GM19397 (cell line): ENCODE results near the gene TAF11L10.
"Not testable (repeated sequence)": the region's sequence is repeated elsewhere in the genome, so short reads cannot be mapped to it uniquely, and the experiment has no call there.

Experiments
- ATAC-seq: cut with Tn5 transposase; IDR thresholded peaks from one replicate; pipeline ENCODE4 v1.9.1; 2021; ENCODE audit warnings: mild to moderate bottlenecking, moderate library complexity; ENCODE audit not compliant: unreplicated experiment

The TAF11L10 gene

DNA sequence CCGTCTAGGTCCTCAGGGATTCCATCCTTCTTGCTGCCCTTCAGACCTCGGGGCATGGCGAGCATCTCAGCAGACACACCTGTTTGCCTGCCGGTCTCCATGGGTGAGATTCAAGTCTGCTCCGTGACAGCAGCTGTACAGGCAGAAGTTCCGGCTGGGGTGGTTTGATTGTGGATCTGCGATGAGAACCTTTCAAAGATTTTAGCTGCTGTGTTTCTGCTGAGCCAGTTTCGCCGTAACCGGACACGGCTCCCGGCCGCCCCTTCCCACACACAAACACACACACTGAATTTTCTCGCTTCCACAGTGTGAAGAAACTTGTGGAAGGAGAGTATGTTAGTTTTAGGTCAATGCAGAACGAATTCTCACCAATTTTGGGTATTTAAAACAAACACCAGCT, at the start of gene TAF11L10:
Gene TAF11L10, minus strand, starts transcription at position 101 of the 400 bp plus-strand sequence.
- not testable (repeated sequence) for ATAC-seq

DNA sequence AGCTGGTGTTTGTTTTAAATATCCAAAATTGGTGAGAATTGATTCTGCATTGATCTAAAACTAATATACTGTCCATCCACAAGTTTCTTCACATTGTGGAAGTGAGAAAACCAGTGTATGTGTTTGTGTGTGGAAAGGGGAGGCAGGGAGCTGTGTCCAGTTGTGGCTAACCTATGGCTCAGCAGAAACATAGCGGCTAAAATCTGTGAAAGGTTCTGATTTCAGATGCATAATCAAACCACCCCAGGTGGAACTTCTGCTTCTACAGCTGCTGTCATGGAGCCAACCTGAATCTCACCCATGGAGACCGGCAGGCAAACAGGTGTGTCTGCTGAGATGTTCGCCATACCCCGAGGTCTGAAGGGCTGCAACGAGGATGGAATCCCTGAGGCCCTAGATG, 36.5 kb upstream of the TAF11L10 start, which contains the start of gene TAF11L14:
Gene TAF11L14, plus strand, starts transcription at position 301 of the 400 bp plus-strand sequence.
- no peak for ATAC-seq

DNA sequence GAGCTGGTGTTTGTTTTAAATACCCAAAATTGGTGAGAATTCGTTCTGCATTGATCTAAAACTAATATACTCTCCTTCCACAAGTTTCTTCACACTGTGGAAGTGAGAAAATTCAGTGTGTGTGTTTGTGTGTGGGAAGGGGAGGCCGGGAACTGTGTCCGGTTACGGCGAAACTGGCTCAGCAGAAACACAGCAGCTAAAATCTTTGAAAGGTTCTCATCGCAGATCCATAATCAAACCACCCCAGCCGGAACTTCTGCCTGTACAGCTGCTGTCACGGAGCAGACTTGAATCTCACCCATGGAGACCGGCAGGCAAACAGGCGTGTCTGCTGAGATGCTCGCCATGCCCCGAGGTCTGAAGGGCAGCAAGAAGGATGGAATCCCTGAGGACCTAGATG, 34.2 kb upstream of the TAF11L10 start, which contains the start of gene TAF11L13:
Gene TAF11L13, plus strand, starts transcription at position 301 of the 400 bp plus-strand sequence.
- ATAC-seq, result not testable (repeated sequence)

DNA sequence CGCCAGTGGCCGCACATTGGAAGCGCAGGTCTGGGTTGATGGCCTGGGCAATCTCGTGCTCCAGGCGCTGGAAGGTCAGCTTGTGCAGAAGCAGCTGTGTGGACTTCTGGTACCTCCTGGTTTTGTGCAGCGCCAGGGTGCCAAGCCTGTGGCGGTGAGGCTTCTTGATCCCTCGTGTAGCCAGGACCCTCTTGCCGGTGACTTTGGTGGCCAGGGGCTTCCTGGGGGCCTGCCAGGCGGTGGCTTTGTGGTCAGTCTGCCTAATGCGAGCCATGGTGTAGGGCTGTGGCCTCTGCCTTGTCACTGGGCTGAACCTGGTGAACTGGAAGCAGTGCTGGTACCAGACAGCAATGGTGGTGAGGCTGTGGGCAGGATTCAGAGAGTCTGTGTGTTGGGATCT, 28.1 kb upstream of the TAF11L10 start:
- ATAC-seq, result no peak

DNA sequence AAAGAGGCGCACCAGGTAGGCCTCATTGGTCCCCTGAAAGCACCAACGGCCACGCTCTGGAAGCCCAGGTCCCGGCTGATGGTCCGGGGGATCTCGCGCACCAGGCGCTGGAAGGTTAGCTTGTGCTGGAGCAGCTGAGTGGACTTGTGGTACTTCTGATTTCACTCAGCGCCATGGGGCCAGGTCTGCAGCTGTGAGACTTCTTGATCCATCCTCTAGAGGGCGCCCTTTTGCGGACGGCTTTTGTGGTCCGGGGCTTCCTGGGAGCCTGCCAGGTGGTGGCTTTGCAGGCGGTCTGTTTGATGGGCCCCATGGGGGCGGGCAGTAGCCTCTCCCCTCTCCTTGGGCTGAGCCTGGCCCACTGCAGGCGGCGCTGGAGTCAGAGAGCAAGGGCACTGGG, 23.0 kb upstream of the TAF11L10 start:
- ATAC-seq, result no peak

DNA sequence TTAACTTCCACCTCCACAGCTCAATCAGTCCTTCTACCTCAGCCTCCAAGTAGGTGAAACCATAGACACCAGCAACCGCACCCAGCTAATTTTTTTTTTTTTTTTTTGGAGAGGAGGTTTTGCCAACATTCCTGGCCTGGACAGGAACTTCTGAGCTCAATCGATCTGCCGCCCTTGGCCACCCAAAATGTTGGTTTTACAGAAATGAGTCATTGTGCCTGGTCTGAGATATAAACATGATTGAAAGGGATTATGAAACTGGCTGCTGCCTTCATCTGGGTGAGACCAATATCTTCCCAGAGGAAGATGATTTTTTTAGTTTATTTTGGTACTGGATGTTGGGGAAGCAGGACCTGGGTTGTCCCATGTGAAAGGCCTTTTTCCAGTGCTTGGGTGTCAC, 21.7 kb upstream of the TAF11L10 start:
- ATAC-seq, result no peak

DNA sequence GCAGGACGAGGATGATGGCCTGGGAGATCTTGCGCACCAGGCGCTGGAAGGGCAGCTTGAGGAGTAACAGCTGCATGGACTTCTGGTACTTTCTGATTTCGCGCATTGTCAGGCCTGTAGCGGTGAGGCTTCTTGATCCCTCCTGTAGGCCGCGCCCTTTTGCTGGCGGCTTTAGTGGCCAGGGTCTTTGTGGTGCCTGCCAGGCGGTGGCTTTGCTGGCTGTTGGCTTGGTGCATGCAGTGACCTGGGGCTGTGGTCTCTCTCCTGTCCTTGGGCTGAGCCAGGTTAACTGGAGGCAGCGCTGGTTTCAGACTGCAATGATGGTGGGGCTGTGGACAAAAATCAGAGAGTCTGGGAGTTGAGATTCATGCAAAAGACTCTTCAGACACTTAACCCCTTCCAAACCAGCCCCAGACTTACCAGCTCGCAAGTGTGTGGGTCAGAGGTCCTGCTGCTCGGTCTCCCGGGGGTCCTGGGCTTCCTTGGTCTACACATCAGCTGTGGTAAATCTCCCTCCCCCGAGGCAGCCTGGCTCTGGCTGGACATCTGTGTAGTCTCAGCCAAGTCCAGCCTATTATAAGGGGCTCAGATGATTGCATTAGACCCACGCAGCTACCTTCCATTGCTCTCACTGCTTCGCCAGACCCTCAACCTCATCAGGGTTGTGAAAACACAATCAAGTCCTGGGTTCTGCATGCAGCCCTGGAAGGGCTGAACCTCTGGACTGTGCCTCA, 17.4 kb upstream of the TAF11L10 start:
- no peak for ATAC-seq

DNA sequence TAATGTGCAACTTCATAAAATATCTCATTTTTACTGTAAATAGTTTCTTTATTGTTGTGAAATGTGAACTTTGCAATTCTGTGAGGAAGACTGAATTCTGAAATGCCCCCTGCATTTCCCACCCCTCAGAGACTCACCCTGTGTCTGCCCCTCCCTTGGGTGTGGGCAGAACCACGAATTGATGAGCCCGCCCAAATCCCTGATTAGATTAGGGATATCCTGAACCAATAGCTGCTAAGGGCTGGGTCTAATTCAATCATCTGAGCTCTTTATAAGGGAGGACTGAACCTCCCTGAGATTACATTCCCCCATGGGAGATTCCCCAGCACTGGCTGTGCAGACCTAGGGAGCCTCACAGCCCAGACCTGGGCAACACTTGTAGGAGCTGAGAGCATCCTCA, 12.5 kb upstream of the TAF11L10 start, which contains the start of gene TAF11L12:
Gene TAF11L12, plus strand, starts transcription at position 301 of the 400 bp plus-strand sequence.
- ATAC-seq, result not testable (repeated sequence)

DNA sequence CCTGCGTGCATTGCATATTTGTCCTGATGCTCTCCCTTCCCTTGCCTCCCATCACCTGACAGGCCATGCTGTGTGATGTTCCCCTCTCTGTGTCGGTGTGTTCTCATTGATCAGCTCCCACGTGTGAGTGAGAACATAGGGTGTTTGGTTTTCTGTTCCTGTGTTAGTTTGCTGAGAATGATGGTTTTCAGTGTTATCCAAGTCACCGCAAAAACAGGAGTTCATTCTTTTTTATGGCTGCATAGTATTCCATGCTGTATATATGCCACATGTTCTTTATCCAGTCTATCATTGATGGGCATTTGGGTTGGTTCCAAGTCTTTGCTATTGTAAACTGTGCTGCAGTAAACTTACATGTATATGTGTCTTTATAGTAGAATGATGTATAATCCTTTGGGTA, 9.8 kb upstream of the TAF11L10 start:
- not testable (repeated sequence) for ATAC-seq

DNA sequence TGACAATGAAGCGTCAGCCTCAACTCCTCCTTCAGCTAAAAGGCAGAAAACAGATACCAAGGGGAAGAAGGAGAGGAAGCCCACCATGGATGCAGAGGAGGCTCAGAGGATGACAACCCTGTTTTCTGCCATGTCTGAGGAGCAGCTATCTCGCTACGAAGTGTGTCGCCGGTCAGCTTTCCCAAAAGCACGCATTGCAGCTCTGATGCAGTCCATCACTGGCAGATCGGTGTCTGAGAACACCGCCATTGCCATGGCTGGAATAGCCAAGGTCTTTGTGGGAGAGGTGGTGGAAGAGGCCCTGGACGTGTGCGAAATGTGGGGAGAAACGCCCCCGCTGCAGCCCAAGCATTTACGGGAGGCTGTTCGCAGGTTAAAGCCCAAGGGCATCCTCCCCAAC, 7.3 kb upstream of the TAF11L10 start:
- no peak for ATAC-seq

DNA sequence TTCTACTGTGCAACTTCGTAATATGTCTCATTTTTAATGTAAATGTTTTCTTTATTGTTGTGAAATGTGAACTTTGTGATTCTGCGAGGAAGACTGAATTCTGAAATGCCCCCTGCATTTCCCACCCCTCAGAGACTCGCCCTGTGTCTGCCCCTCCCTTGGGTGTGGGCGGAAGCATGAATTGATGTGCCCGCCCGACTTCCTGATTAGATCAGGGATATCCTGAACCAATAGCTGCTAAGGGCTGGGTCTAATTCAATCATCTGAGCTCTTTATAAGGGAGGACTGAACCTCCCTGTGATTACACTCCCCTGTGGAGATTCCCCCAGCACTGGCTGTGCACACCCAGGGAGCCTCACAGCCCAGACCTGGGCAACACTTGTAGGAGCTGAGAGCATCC, 6.3 kb upstream of the TAF11L10 start, which contains the start of gene TAF11L11:
Gene TAF11L11, plus strand, starts transcription at position 304 of the 400 bp plus-strand sequence.
- ATAC-seq, result not testable (repeated sequence)

DNA sequence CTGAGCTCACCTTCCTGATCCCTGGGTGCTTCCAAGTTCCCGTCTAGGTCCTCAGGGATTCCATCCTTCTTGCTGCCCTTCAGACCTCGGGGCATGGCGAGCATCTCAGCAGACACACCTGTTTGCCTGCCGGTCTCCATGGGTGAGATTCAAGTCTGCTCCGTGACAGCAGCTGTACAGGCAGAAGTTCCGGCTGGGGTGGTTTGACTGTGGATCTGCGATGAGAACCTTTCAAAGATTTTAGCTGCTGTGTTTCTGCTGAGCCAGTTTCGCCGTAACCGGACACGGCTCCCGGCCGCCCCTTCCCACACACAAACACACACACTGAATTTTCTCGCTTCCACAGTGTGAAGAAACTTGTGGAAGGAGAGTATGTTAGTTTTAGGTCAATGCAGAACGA, 3.4 kb downstream of the TAF11L10 start, which contains the start of gene TAF11L9:
Gene TAF11L9, minus strand, starts transcription at position 140 of the 400 bp plus-strand sequence.
- ATAC-seq, result not testable (repeated sequence)

DNA sequence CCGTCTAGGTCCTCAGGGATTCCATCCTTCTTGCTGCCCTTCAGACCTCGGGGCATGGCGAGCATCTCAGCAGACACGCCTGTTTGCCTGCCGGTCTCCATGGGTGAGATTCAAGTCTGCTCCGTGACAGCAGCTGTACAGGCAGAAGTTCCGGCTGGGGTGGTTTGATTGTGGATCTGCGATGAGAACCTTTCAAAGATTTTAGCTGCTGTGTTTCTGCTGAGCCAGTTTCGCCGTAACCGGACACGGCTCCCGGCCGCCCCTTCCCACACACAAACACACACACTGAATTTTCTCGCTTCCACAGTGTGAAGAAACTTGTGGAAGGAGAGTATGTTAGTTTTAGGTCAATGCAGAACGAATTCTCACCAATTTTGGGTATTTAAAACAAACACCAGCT, 6.8 kb downstream of the TAF11L10 start, which contains the start of gene TAF11L8:
Gene TAF11L8, minus strand, starts transcription at position 101 of the 400 bp plus-strand sequence.
- ATAC-seq, result not testable (repeated sequence)

DNA sequence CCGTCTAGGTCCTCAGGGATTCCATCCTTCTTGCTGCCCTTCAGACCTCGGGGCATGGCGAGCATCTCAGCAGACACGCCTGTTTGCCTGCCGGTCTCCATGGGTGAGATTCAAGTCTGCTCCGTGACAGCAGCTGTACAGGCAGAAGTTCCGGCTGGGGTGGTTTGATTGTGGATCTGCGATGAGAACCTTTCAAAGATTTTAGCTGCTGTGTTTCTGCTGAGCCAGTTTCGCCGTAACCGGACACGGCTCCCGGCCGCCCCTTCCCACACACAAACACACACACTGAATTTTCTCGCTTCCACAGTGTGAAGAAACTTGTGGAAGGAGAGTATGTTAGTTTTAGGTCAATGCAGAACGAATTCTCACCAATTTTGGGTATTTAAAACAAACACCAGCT, 12.0 kb downstream of the TAF11L10 start, which contains the start of gene TAF11L7:
Gene TAF11L7, minus strand, starts transcription at position 101 of the 400 bp plus-strand sequence.
- ATAC-seq, result not testable (repeated sequence)
